ENCODE measurements around the gene SLC35A2.

Gene SLC35A2

GRCh38 chrX:48911412-48912182 lies at the start of gene SLC35A2:
Gene SLC35A2, minus strand, starts transcription at chrX:48911646. Its CDS starts 10 bp downstream, at chrX:48911636.
- Mint-ChIP-seq H3K4me1 (peaks cover 25% of the 10 kb centered on the region), H3K4me3 (peak within 1 kb of the TSS; percentile 94), H3K27me3 (no peaks in the 10 kb centered on the region), H3K36me3 (peaks cover 7% of the 10 kb centered on the region), H3K9me3 (no peaks in the 10 kb centered on the region), H3K27ac (peak within 1 kb of the TSS; percentile 99)
- peak; percentile 71 for ATAC-seq (ENCODE audit: low read depth)
- peak; percentile 83 for DNase-seq (ENCODE audit: low spot score in 2 of 2)

GRCh38 chrX:48960291-48960690 lies 48.8 kb upstream of the SLC35A2 start:
- ATAC-seq (ENCODE audit: low read depth) (no peak), DNase-seq (ENCODE audit: low spot score in 2 of 2) (no peak)
- Mint-ChIP-seq H3K27ac (peak overlapping the region; percentile 71), H3K4me3 (peak overlapping the region; percentile 46), H3K9me3 (no peaks in the 10 kb centered on the region), H3K36me3 (no peaks in the 10 kb centered on the region), H3K27me3 (no peaks in the 10 kb centered on the region), H3K4me1 (peaks cover 31% of the 10 kb centered on the region)

GRCh38 chrX:48958635-48959094 lies 47.2 kb upstream of the SLC35A2 start:
- no peaks in the 10 kb centered on the region for H3K27me3 Mint-ChIP-seq
- H3K27ac Mint-ChIP-seq, result peak overlapping the region; percentile 100
- peak overlapping the region; percentile 99 for H3K4me3 Mint-ChIP-seq
- DNase-seq (ENCODE audit: low spot score in 2 of 2) (no peak), ATAC-seq (ENCODE audit: low read depth) (no peak)
- H3K36me3 Mint-ChIP-seq, result peaks cover 3% of the 10 kb centered on the region
- H3K4me1 Mint-ChIP-seq, result peaks cover 36% of the 10 kb centered on the region
- H3K9me3 Mint-ChIP-seq, result no peaks in the 10 kb centered on the region

GRCh38 chrX:48957827-48958634 lies 46.6 kb upstream of the SLC35A2 start:
- peak overlapping the region; percentile 99 for H3K4me3 Mint-ChIP-seq
- peak; percentile 74 for ATAC-seq (ENCODE audit: low read depth)
- H3K27me3 Mint-ChIP-seq, result no peaks in the 10 kb centered on the region
- H3K9me3 Mint-ChIP-seq, result no peaks in the 10 kb centered on the region
- peaks cover 3% of the 10 kb centered on the region for H3K36me3 Mint-ChIP-seq
- peak; percentile 81 to 88 for DNase-seq (ENCODE audit: low spot score in 2 of 2)
- H3K4me1 Mint-ChIP-seq, result peaks cover 37% of the 10 kb centered on the region
- H3K27ac Mint-ChIP-seq, result peak overlapping the region; percentile 100

- peaks cover 39% of the 10 kb centered on the region for H3K4me1 Mint-ChIP-seq
- H3K9me3 Mint-ChIP-seq, result no peaks in the 10 kb centered on the region
- H3K27me3 Mint-ChIP-seq, result no peaks in the 10 kb centered on the region
- peak; percentile 45 for ATAC-seq (ENCODE audit: low read depth)
- no peak for DNase-seq (ENCODE audit: low spot score in 2 of 2)
- H3K27ac Mint-ChIP-seq, result peak within 1 kb of the TSS; percentile 100
- H3K36me3 Mint-ChIP-seq, result peaks cover 3% of the 10 kb centered on the region
- peak within 1 kb of the TSS; percentile 99 for H3K4me3 Mint-ChIP-seq
Observed at GRCh38 chrX:48957477-48957826, 46.0 kb upstream of the SLC35A2 start, which contains the start of gene OTUD5. Gene OTUD5, minus strand, starts transcription at chrX:48957607. Its CDS starts 37 bp downstream, at chrX:48957570.

GRCh38 chrX:48956728-48957414 lies 45.4 kb upstream of the SLC35A2 start:
- peak; percentile 8 for ATAC-seq (ENCODE audit: low read depth)
- H3K27me3 Mint-ChIP-seq, result no peaks in the 10 kb centered on the region
- H3K4me1 Mint-ChIP-seq, result peaks cover 42% of the 10 kb centered on the region
- peak overlapping the region; percentile 100 for H3K27ac Mint-ChIP-seq
- no peaks in the 10 kb centered on the region for H3K9me3 Mint-ChIP-seq
- H3K36me3 Mint-ChIP-seq, result peaks cover 3% of the 10 kb centered on the region
- peak; percentile 35 to 44 for DNase-seq (ENCODE audit: low spot score in 2 of 2)
- peak overlapping the region; percentile 72 for H3K4me3 Mint-ChIP-seq

- Mint-ChIP-seq H3K9me3 (no peaks in the 10 kb centered on the region), H3K36me3 (peaks cover 2% of the 10 kb centered on the region), H3K27me3 (no peaks in the 10 kb centered on the region), H3K4me1 (peaks cover 21% of the 10 kb centered on the region), H3K27ac (no peak overlapping the region), H3K4me3 (no peak overlapping the region)
- DNase-seq (ENCODE audit: low spot score in 2 of 2) (no peak), ATAC-seq (ENCODE audit: low read depth) (no peak)
Observed at GRCh38 chrX:48948589-48948988, 37.1 kb upstream of the SLC35A2 start.

- Mint-ChIP-seq H3K9me3 (no peaks in the 10 kb centered on the region), H3K4me3 (no peak overlapping the region), H3K27me3 (no peaks in the 10 kb centered on the region), H3K36me3 (peaks cover 9% of the 10 kb centered on the region), H3K4me1 (peaks cover 29% of the 10 kb centered on the region), H3K27ac (peak overlapping the region; percentile 75)
- DNase-seq (ENCODE audit: low spot score in 2 of 2), result peak; percentile 28 to 60
- ATAC-seq (ENCODE audit: low read depth), result peak; percentile 81
Observed at GRCh38 chrX:48945517-48946348, 34.3 kb upstream of the SLC35A2 start.

- Mint-ChIP-seq H3K9me3 (no peaks in the 10 kb centered on the region), H3K4me3 (no peak overlapping the region), H3K4me1 (peaks cover 43% of the 10 kb centered on the region), H3K27ac (peak overlapping the region; percentile 88), H3K27me3 (no peaks in the 10 kb centered on the region), H3K36me3 (peaks cover 7% of the 10 kb centered on the region)
- ATAC-seq (ENCODE audit: low read depth) (no peak), DNase-seq (ENCODE audit: low spot score in 2 of 2) (no peak)
Observed at GRCh38 chrX:48942895-48943294, 31.4 kb upstream of the SLC35A2 start.

GRCh38 chrX:48940404-48940955 lies 29.0 kb upstream of the SLC35A2 start:
- Mint-ChIP-seq H3K27ac (peak overlapping the region; percentile 99), H3K9me3 (no peaks in the 10 kb centered on the region), H3K27me3 (no peaks in the 10 kb centered on the region), H3K4me1 (peaks cover 49% of the 10 kb centered on the region), H3K4me3 (peak overlapping the region; percentile 21), H3K36me3 (peaks cover 7% of the 10 kb centered on the region)
- ATAC-seq (ENCODE audit: low read depth) (no peak), DNase-seq (ENCODE audit: low spot score in 2 of 2) (no peak)

- DNase-seq (ENCODE audit: low spot score in 2 of 2), result peak; percentile 30 to 63
- peaks cover 55% of the 10 kb centered on the region for H3K4me1 Mint-ChIP-seq
- H3K36me3 Mint-ChIP-seq, result peaks cover 9% of the 10 kb centered on the region
- peak overlapping the region; percentile 99 for H3K27ac Mint-ChIP-seq
- peak; percentile 34 for ATAC-seq (ENCODE audit: low read depth)
- H3K4me3 Mint-ChIP-seq, result peak overlapping the region; percentile 83
- H3K9me3 Mint-ChIP-seq, result no peaks in the 10 kb centered on the region
- H3K27me3 Mint-ChIP-seq, result no peaks in the 10 kb centered on the region
Observed at GRCh38 chrX:48939524-48940228, 28.2 kb upstream of the SLC35A2 start.

GRCh38 chrX:48938721-48939425 lies 27.4 kb upstream of the SLC35A2 start:
- Mint-ChIP-seq H3K4me1 (peaks cover 54% of the 10 kb centered on the region), H3K9me3 (no peaks in the 10 kb centered on the region), H3K36me3 (peaks cover 11% of the 10 kb centered on the region), H3K27ac (peak overlapping the region; percentile 99), H3K27me3 (no peaks in the 10 kb centered on the region), H3K4me3 (peak overlapping the region; percentile 83)
- DNase-seq (ENCODE audit: low spot score in 2 of 2) (peak; percentile 67 to 76), ATAC-seq (ENCODE audit: low read depth) (peak; percentile 50)
